ENCODE measurements around the gene PSMG4. TPM values are rescaled to one million over a fixed set of nuclear protein-coding genes. Genes with fewer than 3 reads are reported as not detected.

The PSMG4 gene
- total and polyA plus RNA-seq, 7 donors: 18.6 to 31.3 (median 23.5) TPM

DNA sequence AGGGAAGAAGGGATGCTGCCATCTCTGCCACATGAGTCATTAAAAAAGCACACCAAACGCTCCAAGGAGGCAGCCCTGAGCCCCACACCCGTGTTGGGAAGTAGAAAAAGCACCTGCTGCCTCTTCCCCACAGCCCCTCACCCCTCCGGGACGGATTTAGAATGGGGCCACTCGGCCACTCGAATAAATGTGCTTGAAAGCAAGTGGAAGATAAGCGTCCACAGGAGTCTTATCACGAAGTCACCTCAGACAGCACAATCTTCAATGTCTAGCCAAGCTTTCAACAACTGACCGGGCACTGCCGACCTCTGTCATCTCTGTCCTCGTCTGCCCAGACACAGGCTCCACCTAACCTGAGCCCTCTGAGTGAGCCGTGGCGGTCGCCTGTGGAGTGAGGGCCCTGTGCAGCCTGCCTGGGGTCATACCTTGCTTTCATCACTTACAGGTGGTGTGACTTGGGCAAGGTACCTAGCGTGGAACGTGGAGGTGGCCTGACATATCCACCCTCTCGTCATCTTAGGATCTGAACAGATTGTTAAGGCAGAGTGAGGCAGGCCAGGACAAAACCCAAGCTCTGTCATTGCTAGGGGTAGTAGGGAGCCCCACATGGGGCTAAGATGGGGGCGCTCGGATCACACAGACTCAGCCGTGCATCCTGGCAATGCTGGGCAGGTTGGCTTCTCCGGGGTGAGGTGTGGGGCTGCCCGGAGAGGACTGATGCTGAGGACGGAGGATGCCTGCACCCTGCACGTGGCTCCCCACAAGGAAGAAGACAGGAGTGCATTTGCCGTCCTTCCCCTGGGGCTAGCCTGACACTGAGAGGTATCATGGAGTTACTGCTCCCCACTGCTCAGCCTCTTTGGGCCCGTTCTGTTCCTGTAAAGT is 34.8 kb downstream of the PSMG4 start:
- Histone ChIP-seq H3K27me3 (ENCODE audit: insufficient read depth in 3 of 3, low read length in 2 of 3) (no peaks in the 10 kb centered on the region), H3K9me3 (no peaks in the 10 kb centered on the region), H3K27ac (no peak overlapping the region), H3K4me1 (peaks cover 9% of the 10 kb centered on the region), H3K36me3 (ENCODE audit: insufficient read depth in 1 of 2, low read depth in 1 of 2) (peaks cover 0 to 5% of the 10 kb centered on the region in 2 donors), H3K4me3 (no peak overlapping the region)
- WGBS, 3 donors: 91 to 93% (median 93%) methylated on average over 26 of the region's 26 CpGs
- ATAC-seq: no peak
- intact Hi-C loops (cut with DNase I): no loop called here
- no peak for TF ChIP-seq CTCF (IDR thresholded peaks at IDR 0.05)
- DNase-seq: peak in 1 of 2 donors; percentile 48

- no peak overlapping the region for H3K27ac ChIP-seq
- WGBS, 3 donors: 80 to 81% (median 80%) methylated on average over 8 of the region's 8 CpGs
- H3K27me3 ChIP-seq (ENCODE audit: insufficient read depth in 3 of 3, low read length in 2 of 3): no peaks in the 10 kb centered on the region
- no peak for TF ChIP-seq CTCF (IDR thresholded peaks at IDR 0.05)
- H3K9me3 ChIP-seq: no peaks in the 10 kb centered on the region
- H3K4me3 ChIP-seq: no peak overlapping the region
- DNase-seq: peak in 1 of 2 donors; percentile 15
- peaks cover 9% of the 10 kb centered on the region for H3K4me1 ChIP-seq
- peaks cover 0 to 5% of the 10 kb centered on the region in 2 donors for H3K36me3 ChIP-seq (ENCODE audit: insufficient read depth in 1 of 2, low read depth in 1 of 2)
- intact Hi-C loops (cut with DNase I): no loop called here
- no peak for ATAC-seq
Measured at GRCh38 chr6:3294396-3294795, 35.6 kb downstream of the PSMG4 start.

GRCh38 chr6:3294921-3295871 is 36.4 kb downstream of the PSMG4 start:
- peak; percentile 72 to 89 for DNase-seq
- WGBS, 3 donors: 50 to 51% (median 51%) methylated on average over 29 of the region's 29 CpGs
- H3K27me3 ChIP-seq (ENCODE audit: insufficient read depth in 3 of 3, low read length in 2 of 3): no peaks in the 10 kb centered on the region
- peaks cover 0 to 5% of the 10 kb centered on the region in 2 donors for H3K36me3 ChIP-seq (ENCODE audit: insufficient read depth in 1 of 2, low read depth in 1 of 2)
- no peaks in the 10 kb centered on the region for H3K9me3 ChIP-seq
- TF ChIP-seq CTCF (IDR thresholded peaks at IDR 0.05): peak; percentile 33
- H3K4me3 ChIP-seq: no peak overlapping the region
- peak overlapping the region; percentile 49 for H3K27ac ChIP-seq
- H3K4me1 ChIP-seq: peaks cover 9% of the 10 kb centered on the region
- intact Hi-C loops (cut with DNase I): no loop called here
- peak; percentile 94 to 96 (median 96) for ATAC-seq

- DNase-seq (peak in 1 of 2 donors; percentile 19), ATAC-seq (no peak)
- peaks cover 0 to 5% of the 10 kb centered on the region in 2 donors for H3K36me3 ChIP-seq (ENCODE audit: insufficient read depth in 1 of 2, low read depth in 1 of 2)
- H3K9me3 ChIP-seq: no peaks in the 10 kb centered on the region
- no peak for TF ChIP-seq CTCF (IDR thresholded peaks at IDR 0.05)
- peak overlapping the region; percentile 49 for H3K27ac ChIP-seq
- no peaks in the 10 kb centered on the region for H3K27me3 ChIP-seq (ENCODE audit: insufficient read depth in 3 of 3, low read length in 2 of 3)
- intact Hi-C loops (cut with DNase I): no loop called here
- H3K4me1 ChIP-seq: peaks cover 9% of the 10 kb centered on the region
- H3K4me3 ChIP-seq: no peak overlapping the region
- 67 to 72% (median 70%) methylated on average over 10 of the region's 10 CpGs for WGBS, 3 donors
Measured at GRCh38 chr6:3296078-3296477, 37.3 kb downstream of the PSMG4 start.

Measured in psoas muscle (tissue), 8 donors.